Small intestine (tissue), 7 donors: ENCODE measurements around the gene HDAC4. TPM values are rescaled to one million over a fixed set of nuclear protein-coding genes. Genes with fewer than 3 reads are reported as not detected.

ENCODE experiments used
- DNase-seq, 2 donors: peaks; one replicate each; pipeline versions ENCODE4 v3.0.0 to v3.0.0-alpha.2; 2013
- FAIRE-seq: peaks from 2 replicates; lab custom pipeline; 2012; peaks lifted over from hg19 to GRCh38; lab: Jason Lieb, UNC
- H3K27ac ChIP-seq, 3 donors: one replicate each; pipeline ENCODE4 v1.5.1; 2013; ENCODE audit warnings: low read length in 2 of 3, mild to moderate bottlenecking in 2 of 3, control low read depth in 1 of 3, inconsistent platforms in 1 of 3, low read depth in 1 of 3, moderate library complexity in 1 of 3
- H3K27me3 ChIP-seq, 3 donors: one replicate each; pipeline ENCODE4 v1.6.1; 2013; ENCODE audit warnings: low read length in 3 of 3, inconsistent platforms in 1 of 3; ENCODE audit not compliant: control insufficient read depth in 3 of 3, insufficient read depth in 3 of 3
- H3K36me3 ChIP-seq, 3 donors: one replicate each; pipeline ENCODE4 v1.6.1; 2013; ENCODE audit warnings: low read length in 3 of 3, inconsistent platforms in 1 of 3, low read depth in 1 of 3, mild to moderate bottlenecking in 1 of 3, moderate library complexity in 1 of 3; ENCODE audit not compliant: control insufficient read depth in 3 of 3, insufficient read depth in 2 of 3
- H3K4me1 ChIP-seq, 3 donors: one replicate each; pipeline ENCODE4 v1.6.1; 2013; ENCODE audit warnings: low read length in 2 of 3, inconsistent platforms in 1 of 3, low read depth in 1 of 3, mild to moderate bottlenecking in 1 of 3, moderate library complexity in 1 of 3; ENCODE audit not compliant: control insufficient read depth in 3 of 3, insufficient read depth in 2 of 3
- H3K4me3 ChIP-seq, 3 donors: one replicate each; pipeline ENCODE4 v1.5.1; 2013; ENCODE audit warnings: low read length in 3 of 3, control low read depth in 1 of 3, inconsistent platforms in 1 of 3, low read depth in 1 of 3, mild to moderate bottlenecking in 1 of 3, moderate library complexity in 1 of 3
- H3K9me3 ChIP-seq, 2 donors: one replicate each; pipeline ENCODE4 v1.6.1; 2013; ENCODE audit warnings: low read depth in 1 of 2, low read length in 1 of 2; ENCODE audit not compliant: control insufficient read depth in 2 of 2, insufficient read depth in 1 of 2
- WGBS, 3 donors: extraction: QIAGEN DNeasy Blood & Tissue Kit; methylation state at CpG; one replicate each; pipeline ENCODE4 v1.1.7; 2013; 5-methylcytosine and 5-hydroxymethylcytosine counted together
- polyA plus RNA-seq, 4 donors: library from polyadenylated mRNA; stranded (reverse) in 3 of 4; unstranded in 1 of 4; fragments of 200-250 nt in 3 of 4; fragments of 120-200 nt in 1 of 4; gene quantifications; one replicate each; pipeline versions ENCODE4 v1.2.1 to v1.2.3, GENCODE V29; 2013
- donor health status: healthy with polysubstance abuse.
- donor health status: control.
- donor health status: control.
- donor health status: Bipolar disorder and iron deficiency.
- donor health status: healthy.

HDAC4 gene
- polyA plus RNA-seq, 4 donors, result 3.1 to 11.3 (median 5.9) TPM

DNA sequence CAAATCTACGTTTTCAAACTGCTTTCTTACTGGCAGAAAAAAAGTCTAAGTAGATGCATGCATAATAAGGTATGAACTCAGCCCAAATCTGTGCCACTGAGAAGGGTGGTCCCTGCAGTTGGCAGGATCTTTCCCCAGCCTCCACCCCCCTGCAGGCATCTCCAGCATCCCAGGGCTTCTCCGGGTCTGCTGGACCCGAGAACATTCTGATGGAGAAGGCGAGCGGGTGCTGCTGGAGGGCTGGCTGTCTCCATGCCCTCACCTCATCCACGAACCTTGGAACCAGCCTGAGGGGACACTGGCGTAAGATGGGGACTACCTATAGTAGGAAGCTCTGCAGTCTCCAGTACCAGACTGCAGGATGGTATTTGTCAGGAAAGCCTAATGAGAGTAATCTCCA, 198.9 kb downstream of the HDAC4 start:
- H3K36me3 ChIP-seq, result peaks cover 0 to 21% (median 4%) of the 10 kb centered on the region in 3 donors
- no peak for DNase-seq
- FAIRE-seq, result no peak
- H3K9me3 ChIP-seq, result no peaks in the 10 kb centered on the region
- H3K4me1 ChIP-seq, result no peaks in the 10 kb centered on the region
- no peaks in the 10 kb centered on the region for H3K27me3 ChIP-seq
- no peak overlapping the region for H3K27ac ChIP-seq
- WGBS, 3 donors, result 92 to 95% (median 92%) methylated on average over 7 of the region's 7 CpGs
- H3K4me3 ChIP-seq, result no peak overlapping the region

GRCh38 chr2:239201531-239201876, 199.3 kb downstream of the HDAC4 start:
- Histone ChIP-seq H3K9me3 (no peaks in the 10 kb centered on the region), H3K36me3 (peaks cover 0 to 24% (median 4%) of the 10 kb centered on the region in 3 donors), H3K4me1 (no peaks in the 10 kb centered on the region), H3K27ac (no peak overlapping the region), H3K4me3 (no peak overlapping the region), H3K27me3 (no peaks in the 10 kb centered on the region)
- WGBS, 3 donors, result 75 to 86% (median 82%) methylated on average over 6 of the region's 6 CpGs
- DNase-seq (no peak), FAIRE-seq (no peak)

DNA sequence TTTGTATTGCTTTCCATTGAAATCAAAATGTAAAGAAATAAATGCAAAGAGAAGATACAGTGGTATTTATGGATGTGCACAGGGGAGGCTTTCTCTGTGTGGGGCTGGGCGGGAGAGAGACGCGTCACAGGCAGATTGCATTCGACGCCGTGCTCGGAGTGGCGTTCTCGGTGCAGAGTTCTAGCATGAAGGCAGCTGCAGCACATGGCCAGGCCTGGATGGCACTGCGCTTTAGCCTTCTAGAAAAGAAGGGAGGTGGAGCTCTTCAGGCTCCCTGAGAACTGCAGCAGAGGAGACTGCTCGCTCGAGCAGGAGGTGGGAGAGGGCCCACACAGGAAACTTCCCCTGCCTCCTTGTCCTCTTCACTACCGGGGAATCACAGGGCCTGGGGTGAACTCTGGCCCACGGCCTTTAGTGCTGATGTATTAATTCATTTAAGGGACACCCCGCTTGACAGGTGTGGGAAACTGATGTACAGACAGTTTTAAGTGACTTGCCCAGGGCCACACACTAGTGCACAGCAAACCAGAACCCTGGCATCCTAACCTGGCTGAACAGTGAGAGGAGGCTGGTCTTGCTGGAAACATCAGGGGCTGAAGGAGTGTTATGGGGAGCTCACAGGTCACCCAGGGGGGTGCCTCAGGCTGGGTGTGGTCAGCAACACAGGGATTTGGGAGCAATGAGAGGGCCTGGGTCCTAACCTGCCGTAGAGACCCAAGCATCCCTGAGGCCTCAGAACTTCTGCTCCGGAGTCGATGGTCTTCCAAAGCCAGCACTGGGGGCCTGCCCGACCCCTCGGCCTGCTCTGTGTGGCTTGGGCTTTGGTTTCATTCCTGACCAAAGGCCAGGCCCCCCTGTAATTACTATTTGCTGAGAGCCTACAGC, 199.9 kb downstream of the HDAC4 start:
- no peak for FAIRE-seq

DNA sequence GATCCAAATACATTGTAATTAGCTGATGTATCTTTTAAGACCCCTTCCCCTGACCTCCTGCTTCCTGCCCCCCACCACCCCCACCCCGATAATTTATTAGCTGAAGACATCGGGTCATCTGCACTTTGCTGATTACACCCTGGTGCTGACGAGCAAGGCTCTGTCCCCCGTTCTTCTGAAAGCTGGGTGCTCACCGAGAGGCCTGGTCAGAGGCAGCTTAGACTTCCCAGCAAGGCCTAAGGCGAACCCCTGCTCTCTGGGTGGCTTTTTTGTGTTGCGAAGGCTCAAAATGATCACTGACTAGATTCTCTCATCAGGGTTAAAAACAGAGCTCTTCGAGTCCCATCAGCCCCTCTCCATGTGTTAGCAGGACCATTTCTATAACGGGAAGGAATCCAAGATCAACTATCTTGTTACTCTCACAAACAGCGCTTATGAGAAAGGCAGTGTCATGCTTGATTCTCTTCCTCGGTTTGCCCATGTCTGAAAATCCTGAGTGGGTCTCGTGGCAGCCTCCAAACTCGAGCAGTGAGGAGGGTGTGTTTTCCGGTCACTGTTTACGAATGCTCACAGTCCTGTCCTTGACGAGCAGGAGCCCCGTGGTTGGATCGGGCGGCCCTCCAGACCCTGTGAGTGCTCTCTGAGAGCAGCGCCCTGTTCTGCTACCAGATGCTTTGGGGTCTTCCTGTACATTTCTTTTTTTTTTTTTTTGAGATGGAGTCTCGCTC, 201.6 kb downstream of the HDAC4 start:
- DNase-seq (peak in 1 of 2 donors; percentile 33), FAIRE-seq (no peak)
- 67 to 89% (median 86%) methylated on average over 20 to 21 of the region's 21 CpGs for WGBS, 3 donors

More for the DNA sequence above, 199.9 kb downstream of the HDAC4 start:
- Histone ChIP-seq H3K36me3 (peaks cover 0 to 29% (median 4%) of the 10 kb centered on the region in 3 donors), H3K4me1 (no peaks in the 10 kb centered on the region), H3K27me3 (no peaks in the 10 kb centered on the region), H3K4me3 (no peak overlapping the region), H3K9me3 (no peaks in the 10 kb centered on the region), H3K27ac (no peak overlapping the region)
- no peak for DNase-seq
- 90 to 95% (median 91%) methylated on average over 20 of the region's 20 CpGs for WGBS, 3 donors

GRCh38 chr2:239198221-239198620, 202.6 kb downstream of the HDAC4 start:
- no peaks in the 10 kb centered on the region for H3K9me3 ChIP-seq
- no peak for DNase-seq
- FAIRE-seq, result no peak
- H3K36me3 ChIP-seq, result peaks cover 0 to 29% (median 4%) of the 10 kb centered on the region in 3 donors
- H3K27me3 ChIP-seq, result no peaks in the 10 kb centered on the region
- 91 to 92% (median 91%) methylated on average over 8 of the region's 8 CpGs for WGBS, 3 donors
- H3K27ac ChIP-seq, result no peak overlapping the region
- no peaks in the 10 kb centered on the region for H3K4me1 ChIP-seq
- H3K4me3 ChIP-seq, result no peak overlapping the region

More for the DNA sequence above, 201.6 kb downstream of the HDAC4 start:
- Histone ChIP-seq H3K4me1 (no peaks in the 10 kb centered on the region), H3K36me3 (peaks cover 0 to 31% (median 4%) of the 10 kb centered on the region in 3 donors), H3K27ac (peak overlapping the region in 1 of 3 donors; percentile 77), H3K27me3 (no peaks in the 10 kb centered on the region), H3K4me3 (no peak overlapping the region), H3K9me3 (no peaks in the 10 kb centered on the region)

- Histone ChIP-seq H3K27ac (no peak overlapping the region), H3K27me3 (no peaks in the 10 kb centered on the region), H3K36me3 (peaks cover 0 to 32% (median 4%) of the 10 kb centered on the region in 3 donors), H3K9me3 (no peaks in the 10 kb centered on the region), H3K4me1 (no peaks in the 10 kb centered on the region), H3K4me3 (no peak overlapping the region)
- WGBS, 3 donors, result 92 to 98% (median 95%) methylated on average over 19 of the region's 19 CpGs
- DNase-seq, result no peak
- FAIRE-seq, result no peak
These were observed 203.7 kb downstream of the HDAC4 start for GRCh38 chr2:239197146-239197545.

GRCh38 chr2:239196474-239197021, 204.3 kb downstream of the HDAC4 start:
- 89 to 95% (median 94%) methylated on average over 17 of the region's 17 CpGs for WGBS, 3 donors
- Histone ChIP-seq H3K4me1 (no peaks in the 10 kb centered on the region), H3K36me3 (peaks cover 0 to 30% (median 4%) of the 10 kb centered on the region in 3 donors), H3K4me3 (no peak overlapping the region), H3K27me3 (no peaks in the 10 kb centered on the region), H3K9me3 (no peaks in the 10 kb centered on the region), H3K27ac (no peak overlapping the region)
- FAIRE-seq (no peak), DNase-seq (no peak)

DNA sequence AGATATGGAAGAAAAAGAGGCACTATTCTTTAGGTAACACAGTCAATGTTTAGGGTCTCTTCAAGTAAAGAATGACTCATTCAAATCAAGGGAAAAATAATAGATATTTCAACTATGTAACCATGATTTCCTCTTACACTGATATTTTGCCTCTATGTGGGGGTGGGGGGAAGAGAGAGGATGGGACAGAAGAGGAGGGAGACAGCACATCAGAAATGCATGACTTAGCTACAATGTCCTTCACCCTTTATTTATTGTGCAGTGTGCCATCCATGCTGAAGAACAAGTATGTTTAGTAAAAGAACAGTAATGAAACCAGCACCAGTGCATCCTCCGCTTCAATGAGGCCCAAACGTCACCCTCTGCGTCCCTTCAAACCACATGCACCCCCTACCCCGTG, 204.8 kb downstream of the HDAC4 start:
- 87 to 88% (median 87%) methylated on average over 4 of the region's 4 CpGs for WGBS, 3 donors
- no peak overlapping the region for H3K27ac ChIP-seq
- H3K9me3 ChIP-seq, result no peaks in the 10 kb centered on the region
- DNase-seq (no peak), FAIRE-seq (no peak)
- no peak overlapping the region for H3K4me3 ChIP-seq
- H3K27me3 ChIP-seq, result no peaks in the 10 kb centered on the region
- H3K4me1 ChIP-seq, result no peaks in the 10 kb centered on the region
- H3K36me3 ChIP-seq, result peaks cover 0 to 30% (median 4%) of the 10 kb centered on the region in 3 donors
